Astrocyte of the spinal cord (primary cell): ENCODE data around the gene TXNRD2.

Experiments
- DNase-seq: peaks from one replicate; pipeline ENCODE4 v3.0.0; 2011; ENCODE audit warnings: low read depth, low spot score
- H3K4me3 ChIP-seq: 2 replicates; pipeline ENCODE4 v1.5.1; 2011; ENCODE audit warnings: low read depth, mild to moderate bottlenecking, low read length, moderate library complexity
- in situ Hi-C: cut with HindIII; loops from 2 replicates; pipeline ENCODE4 v1.10.0; 2017; ENCODE audit warnings: low sequenced_read_pairs
- TF ChIP-seq, protein P1 (sequence below): IDR thresholded peaks from 2 replicates; pipeline ENCODE4 v1.5.1; 2012; ENCODE audit warnings: low read depth, mild to moderate bottlenecking, low read length, inconsistent platforms

TXNRD2 gene

GRCh38 chr22:19870153-19871022 lies 71.2 kb downstream of the TXNRD2 start:
- TF ChIP-seq, protein P1, sequence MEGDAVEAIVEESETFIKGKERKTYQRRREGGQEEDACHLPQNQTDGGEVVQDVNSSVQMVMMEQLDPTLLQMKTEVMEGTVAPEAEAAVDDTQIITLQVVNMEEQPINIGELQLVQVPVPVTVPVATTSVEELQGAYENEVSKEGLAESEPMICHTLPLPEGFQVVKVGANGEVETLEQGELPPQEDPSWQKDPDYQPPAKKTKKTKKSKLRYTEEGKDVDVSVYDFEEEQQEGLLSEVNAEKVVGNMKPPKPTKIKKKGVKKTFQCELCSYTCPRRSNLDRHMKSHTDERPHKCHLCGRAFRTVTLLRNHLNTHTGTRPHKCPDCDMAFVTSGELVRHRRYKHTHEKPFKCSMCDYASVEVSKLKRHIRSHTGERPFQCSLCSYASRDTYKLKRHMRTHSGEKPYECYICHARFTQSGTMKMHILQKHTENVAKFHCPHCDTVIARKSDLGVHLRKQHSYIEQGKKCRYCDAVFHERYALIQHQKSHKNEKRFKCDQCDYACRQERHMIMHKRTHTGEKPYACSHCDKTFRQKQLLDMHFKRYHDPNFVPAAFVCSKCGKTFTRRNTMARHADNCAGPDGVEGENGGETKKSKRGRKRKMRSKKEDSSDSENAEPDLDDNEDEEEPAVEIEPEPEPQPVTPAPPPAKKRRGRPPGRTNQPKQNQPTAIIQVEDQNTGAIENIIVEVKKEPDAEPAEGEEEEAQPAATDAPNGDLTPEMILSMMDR = no peak

DNA sequence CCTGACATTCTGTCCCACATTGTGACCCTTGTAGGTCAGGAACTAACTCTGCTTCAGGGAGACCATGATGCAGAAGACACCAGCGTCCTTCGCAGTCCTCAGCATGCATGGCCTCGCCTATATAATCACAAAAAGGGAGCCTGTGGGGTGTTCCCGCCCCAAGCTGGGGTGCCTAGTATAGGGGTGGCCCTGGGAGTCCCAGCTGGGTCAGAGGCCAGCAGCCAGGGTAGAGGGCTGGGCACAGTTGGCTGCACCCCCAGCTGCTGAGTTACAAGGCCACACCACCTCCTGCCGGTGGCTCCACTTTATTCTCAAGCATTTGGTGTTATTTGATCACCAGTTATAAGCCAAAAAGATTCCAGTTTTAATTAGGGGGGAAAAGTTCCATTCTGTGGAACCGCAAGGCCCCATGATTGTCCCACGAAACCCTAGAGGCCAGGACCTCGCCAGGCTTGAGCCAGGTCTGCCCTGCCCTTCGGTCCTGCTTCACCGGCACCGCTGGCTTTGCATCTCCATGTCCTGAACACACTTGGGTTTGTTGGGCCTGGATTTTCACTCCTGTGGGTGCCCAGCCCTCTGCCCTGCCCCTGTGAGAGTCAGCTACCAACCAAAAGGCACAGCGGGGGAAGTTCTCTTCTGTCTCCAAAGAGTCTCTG lies 72.0 kb downstream of the TXNRD2 start:
- no peak overlapping the region for H3K4me3 ChIP-seq
- in situ Hi-C loops = no loop called here
- no peak for DNase-seq

More at GRCh38 chr22:19870153-19871022, 71.2 kb downstream of the TXNRD2 start:
- in situ Hi-C loops = no loop called here
- DNase-seq = no peak
- no peak overlapping the region for H3K4me3 ChIP-seq

DNA sequence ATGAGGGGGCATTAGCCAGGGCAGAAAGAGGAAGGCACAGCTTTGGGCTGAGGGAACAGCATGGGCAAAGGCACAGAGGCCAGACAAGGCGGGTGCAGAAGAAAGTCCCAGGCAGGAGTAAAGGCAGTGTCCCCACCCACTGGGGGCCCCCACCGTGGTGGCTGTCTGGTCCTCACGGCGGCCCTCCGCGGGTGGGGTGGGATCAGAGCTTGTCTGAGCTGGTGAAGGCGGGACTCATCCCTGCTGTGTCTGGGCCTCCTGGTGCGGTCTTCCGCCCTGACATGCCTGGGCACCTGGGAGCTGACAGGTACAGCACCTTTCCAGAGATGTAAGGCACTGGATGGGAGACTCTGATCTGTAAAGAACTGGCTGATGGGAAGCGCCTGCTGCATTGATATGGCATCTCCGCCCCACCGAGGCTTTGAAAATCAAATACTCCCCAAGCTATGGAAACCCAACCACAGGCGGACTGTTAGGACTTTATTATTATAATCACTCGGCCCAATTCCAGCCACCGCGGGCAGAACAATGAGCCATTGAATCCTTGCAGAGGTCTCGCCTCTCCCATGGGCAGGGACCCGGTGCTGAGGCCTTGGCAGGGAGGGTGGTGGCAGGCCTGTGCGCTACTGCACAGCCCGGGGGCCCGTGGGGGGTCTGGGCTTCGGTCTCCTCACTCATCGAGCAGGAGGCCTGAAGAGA lies 72.7 kb downstream of the TXNRD2 start:
- no peak overlapping the region for H3K4me3 ChIP-seq
- DNase-seq = peak; percentile 13
- TF ChIP-seq, protein P1 = no peak
- in situ Hi-C loops = no loop called here

More for the DNA sequence above, 72.0 kb downstream of the TXNRD2 start:
- TF ChIP-seq, protein P1 = no peak

DNA sequence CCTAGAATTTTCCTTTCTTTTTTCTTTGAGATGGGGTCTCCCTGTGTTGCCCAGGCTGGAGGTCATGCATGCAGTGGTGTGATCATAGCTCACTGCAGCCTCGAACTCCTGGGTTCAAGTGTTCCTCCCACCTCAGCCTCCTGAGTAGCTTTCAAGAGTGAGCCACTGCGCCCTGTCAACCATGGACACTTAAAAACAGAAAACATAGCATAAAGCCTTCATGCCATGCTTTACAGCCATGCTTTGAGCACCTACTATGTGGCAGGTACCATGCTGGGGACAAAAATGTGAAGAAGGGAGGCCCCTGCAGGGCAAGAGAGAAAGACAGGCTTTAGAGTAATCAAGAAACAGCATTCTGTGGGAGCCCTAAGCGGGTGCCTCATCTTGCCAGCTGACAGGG lies 73.3 kb downstream of the TXNRD2 start:
- H3K4me3 ChIP-seq = no peak overlapping the region
- DNase-seq = no peak
- in situ Hi-C loops = no loop called here
- TF ChIP-seq, protein P1 = no peak

GRCh38 chr22:19867617-19868016 lies 74.0 kb downstream of the TXNRD2 start:
- DNase-seq = no peak
- in situ Hi-C loops = no loop called here
- no peak overlapping the region for H3K4me3 ChIP-seq
- TF ChIP-seq, protein P1 = no peak

- DNase-seq = no peak
- in situ Hi-C loops = no loop called here
- TF ChIP-seq, protein P1 = no peak
- H3K4me3 ChIP-seq = no peak overlapping the region
Measured at GRCh38 chr22:19866665-19867009, 75.0 kb downstream of the TXNRD2 start.
